Mesothelial cell of epicardium (in vitro differentiated cells): ENCODE data around the gene ADCYAP1R1. TPM values are rescaled to one million over a fixed set of nuclear protein-coding genes. Genes with fewer than 3 reads are reported as not detected.

Experiments
- DNase-seq, 2 experiments: peaks; one replicate each; pipeline ENCODE4 v3.0.0; 2021; ENCODE audit warnings: low spot score in 2 of 2; ENCODE audit not compliant: unreplicated experiment in 2 of 2
- H3K27ac Mint-ChIP-seq: 2 replicates; pipeline ENCODE4 v1.8.0; 2021; ENCODE audit warnings: mixed read lengths
- H3K27me3 Mint-ChIP-seq: 2 replicates; pipeline ENCODE4 v1.8.0; 2021; ENCODE audit warnings: low read depth, mixed read lengths
- H3K36me3 Mint-ChIP-seq: 2 replicates; pipeline ENCODE4 v1.8.0; 2021; ENCODE audit warnings: mixed read lengths
- H3K4me1 Mint-ChIP-seq: 2 replicates; pipeline ENCODE4 v1.8.0; 2021; ENCODE audit warnings: mixed read lengths
- H3K4me3 Mint-ChIP-seq: 2 replicates; pipeline ENCODE4 v1.8.0; 2021; ENCODE audit warnings: mild to moderate bottlenecking, moderate library complexity, mixed read lengths
- H3K9me3 Mint-ChIP-seq: 2 replicates; pipeline ENCODE4 v1.8.0; 2021; ENCODE audit warnings: mixed read lengths
- total RNA-seq: library from RNA; stranded (reverse); gene quantifications from 3 replicates; pipeline ENCODE4 v1.2.1, GENCODE V29; 2021
- TF ChIP-seq, protein P1 (sequence below): fragments of 200-600 bp; sonication (generic); IDR thresholded peaks from one replicate; pipeline ENCODE4 v1.5.0; 2021; ENCODE audit warnings: antibody characterized with exemption; ENCODE audit not compliant: unreplicated experiment

Gene ADCYAP1R1
- total RNA-seq, 1 donor from 2014 or later: 0.36 TPM

DNA sequence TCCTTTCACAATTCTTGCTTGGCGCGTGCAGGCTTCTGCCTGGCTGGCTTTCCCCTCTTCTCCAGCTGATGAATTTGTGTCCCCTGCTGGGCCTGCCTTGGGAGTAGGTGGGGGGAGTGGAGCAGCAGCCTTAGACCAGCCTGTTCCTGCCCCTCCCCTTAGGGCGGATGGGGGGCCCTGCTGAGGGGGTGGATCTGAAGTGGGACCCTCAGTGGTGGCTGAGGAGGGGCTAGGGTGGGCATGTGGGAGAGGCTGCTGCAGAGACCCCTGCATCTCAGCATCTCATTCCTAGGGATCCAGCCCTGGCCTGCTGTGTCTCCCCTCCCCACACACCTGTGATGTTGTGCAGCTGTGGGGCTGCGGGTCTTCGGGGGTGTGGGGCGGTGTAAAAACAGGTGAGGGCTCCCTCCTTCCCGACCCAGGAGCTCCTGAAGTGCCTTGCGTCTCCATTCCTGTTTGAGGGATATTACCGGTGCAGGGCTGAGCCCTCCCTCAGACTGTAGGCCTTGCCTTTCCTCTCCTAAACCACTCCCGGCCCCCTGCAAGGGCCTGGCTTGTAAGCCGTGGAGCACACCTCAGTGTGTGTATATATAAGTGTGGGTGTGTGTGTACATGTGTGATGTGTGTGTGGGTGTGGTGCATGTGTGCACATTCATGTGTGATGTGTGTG, 24.7 kb downstream of the ADCYAP1R1 start:
- H3K27ac Mint-ChIP-seq: no peak overlapping the region
- H3K36me3 Mint-ChIP-seq: no peaks in the 10 kb centered on the region
- no peak overlapping the region for H3K4me3 Mint-ChIP-seq
- H3K9me3 Mint-ChIP-seq: no peaks in the 10 kb centered on the region
- DNase-seq: no peak
- peaks cover 61% of the 10 kb centered on the region for H3K27me3 Mint-ChIP-seq
- TF ChIP-seq, protein P1, sequence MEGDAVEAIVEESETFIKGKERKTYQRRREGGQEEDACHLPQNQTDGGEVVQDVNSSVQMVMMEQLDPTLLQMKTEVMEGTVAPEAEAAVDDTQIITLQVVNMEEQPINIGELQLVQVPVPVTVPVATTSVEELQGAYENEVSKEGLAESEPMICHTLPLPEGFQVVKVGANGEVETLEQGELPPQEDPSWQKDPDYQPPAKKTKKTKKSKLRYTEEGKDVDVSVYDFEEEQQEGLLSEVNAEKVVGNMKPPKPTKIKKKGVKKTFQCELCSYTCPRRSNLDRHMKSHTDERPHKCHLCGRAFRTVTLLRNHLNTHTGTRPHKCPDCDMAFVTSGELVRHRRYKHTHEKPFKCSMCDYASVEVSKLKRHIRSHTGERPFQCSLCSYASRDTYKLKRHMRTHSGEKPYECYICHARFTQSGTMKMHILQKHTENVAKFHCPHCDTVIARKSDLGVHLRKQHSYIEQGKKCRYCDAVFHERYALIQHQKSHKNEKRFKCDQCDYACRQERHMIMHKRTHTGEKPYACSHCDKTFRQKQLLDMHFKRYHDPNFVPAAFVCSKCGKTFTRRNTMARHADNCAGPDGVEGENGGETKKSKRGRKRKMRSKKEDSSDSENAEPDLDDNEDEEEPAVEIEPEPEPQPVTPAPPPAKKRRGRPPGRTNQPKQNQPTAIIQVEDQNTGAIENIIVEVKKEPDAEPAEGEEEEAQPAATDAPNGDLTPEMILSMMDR: no peak
- no peaks in the 10 kb centered on the region for H3K4me1 Mint-ChIP-seq

DNA sequence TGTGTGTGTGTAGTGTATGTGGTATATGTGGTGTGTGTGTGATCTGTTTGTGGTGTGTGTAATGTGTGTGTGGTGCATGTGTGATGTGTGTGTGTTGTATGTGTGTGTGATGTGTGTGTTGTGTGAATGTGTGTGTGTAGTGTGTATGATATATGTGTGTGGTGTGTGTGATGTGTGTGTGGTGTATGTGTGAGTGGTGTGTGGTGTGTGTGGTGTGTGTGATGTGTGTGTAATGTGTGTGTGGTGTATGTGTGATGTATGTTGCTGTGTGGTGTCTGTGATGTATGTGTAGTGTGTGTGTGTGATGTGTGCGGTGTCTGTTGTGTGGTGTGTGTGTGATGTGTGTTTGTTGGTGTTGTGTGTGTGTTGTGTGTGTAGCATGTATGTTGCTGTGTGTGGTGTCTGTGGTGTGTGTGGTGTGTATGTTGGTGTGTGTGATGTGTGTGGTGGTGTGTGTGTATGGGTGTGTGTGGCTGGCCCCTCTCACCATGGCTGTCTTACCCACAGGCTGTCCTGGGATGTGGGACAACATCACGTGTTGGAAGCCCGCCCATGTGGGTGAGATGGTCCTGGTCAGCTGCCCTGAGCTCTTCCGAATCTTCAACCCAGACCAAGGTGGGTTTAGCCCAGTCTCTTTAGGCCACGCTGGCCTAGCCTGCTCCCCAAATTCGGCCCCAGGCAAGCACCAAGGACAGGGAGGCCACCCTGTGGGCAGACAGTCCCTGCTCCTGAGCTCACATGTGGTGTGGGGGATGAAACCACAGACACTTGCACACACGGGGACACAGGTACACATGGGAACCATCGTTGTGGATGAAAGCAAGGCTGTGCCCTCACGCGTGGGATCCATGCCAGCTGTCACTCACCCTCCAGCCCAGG, 25.6 kb downstream of the ADCYAP1R1 start:
- H3K4me1 Mint-ChIP-seq: peaks cover 2% of the 10 kb centered on the region
- no peak overlapping the region for H3K27ac Mint-ChIP-seq
- no peaks in the 10 kb centered on the region for H3K9me3 Mint-ChIP-seq
- DNase-seq: no peak
- TF ChIP-seq, protein P1: no peak
- H3K36me3 Mint-ChIP-seq: no peaks in the 10 kb centered on the region
- H3K4me3 Mint-ChIP-seq: no peak overlapping the region
- peaks cover 66% of the 10 kb centered on the region for H3K27me3 Mint-ChIP-seq

DNA sequence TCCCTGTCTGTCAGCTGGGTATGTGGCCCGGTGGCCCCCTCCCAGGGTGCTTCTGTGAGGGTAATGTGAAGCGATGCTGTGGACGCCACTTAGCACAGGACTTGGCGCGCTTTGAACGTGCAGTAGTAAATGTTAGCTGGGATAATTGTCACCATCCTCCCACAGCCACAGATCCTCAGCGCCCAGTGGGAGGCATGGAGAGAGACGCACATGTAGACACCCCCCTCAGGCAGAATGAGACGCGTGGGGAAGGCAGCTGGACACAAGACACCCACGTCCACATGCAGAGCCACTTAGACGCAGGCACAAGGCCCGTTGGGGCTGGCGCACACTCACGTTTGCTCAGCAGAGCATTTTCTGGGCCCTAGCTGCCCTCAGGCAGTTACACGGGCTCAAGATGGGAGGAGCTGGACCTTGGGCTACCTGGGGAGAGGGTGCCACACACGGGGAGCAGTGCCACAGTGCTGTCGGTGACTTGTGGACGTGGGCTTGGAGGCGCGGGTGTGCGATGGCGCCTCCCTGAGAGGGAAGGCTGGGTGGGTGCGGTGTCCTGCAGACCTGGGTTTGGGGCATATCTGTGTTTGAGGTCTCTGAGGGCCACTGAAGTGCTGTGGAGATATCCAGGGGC, 26.4 kb downstream of the ADCYAP1R1 start:
- no peak for DNase-seq
- no peaks in the 10 kb centered on the region for H3K9me3 Mint-ChIP-seq
- peaks cover 66% of the 10 kb centered on the region for H3K27me3 Mint-ChIP-seq
- TF ChIP-seq, protein P1: no peak
- peaks cover 2% of the 10 kb centered on the region for H3K4me1 Mint-ChIP-seq
- no peak overlapping the region for H3K4me3 Mint-ChIP-seq
- H3K36me3 Mint-ChIP-seq: no peaks in the 10 kb centered on the region
- H3K27ac Mint-ChIP-seq: no peak overlapping the region

DNA sequence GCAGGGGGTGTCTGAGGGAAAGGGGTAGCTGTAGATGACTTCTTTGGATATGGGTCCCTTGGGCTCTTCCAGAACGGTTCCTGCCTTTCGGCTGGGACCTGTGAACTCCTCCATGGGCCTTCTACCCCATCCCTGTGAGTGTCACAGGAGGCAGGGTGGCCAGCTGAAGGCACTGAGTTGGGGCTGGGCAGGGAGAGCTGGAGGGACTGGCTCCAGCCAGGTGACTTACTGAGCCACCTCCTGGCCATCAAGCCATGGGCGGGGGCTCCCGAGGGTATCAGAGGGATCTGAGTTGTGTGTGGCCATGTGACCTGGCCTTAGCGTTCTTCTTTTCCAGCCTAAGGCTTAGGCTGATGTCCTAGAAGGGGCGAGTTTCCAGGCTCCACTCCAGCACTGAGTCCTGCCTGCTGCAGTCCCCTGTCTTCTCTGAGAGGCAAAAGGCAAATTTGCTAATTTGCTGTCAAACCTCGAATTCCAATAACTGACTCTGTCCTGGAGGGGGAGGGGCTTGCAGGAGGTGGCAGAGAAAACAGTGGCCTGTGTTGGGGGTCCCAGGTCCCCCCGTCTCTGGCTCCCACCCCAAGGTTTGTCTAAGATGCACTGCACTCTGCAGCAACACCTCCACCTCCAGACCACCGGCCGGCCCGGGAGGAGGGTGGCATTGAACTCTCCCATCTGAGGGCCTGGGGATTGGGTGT, 27.2 kb downstream of the ADCYAP1R1 start:
- Mint-ChIP-seq H3K27me3 (peaks cover 65% of the 10 kb centered on the region), H3K4me1 (peaks cover 2% of the 10 kb centered on the region), H3K27ac (no peak overlapping the region), H3K36me3 (no peaks in the 10 kb centered on the region), H3K9me3 (no peaks in the 10 kb centered on the region), H3K4me3 (no peak overlapping the region)
- DNase-seq: no peak
- TF ChIP-seq, protein P1: no peak

DNA sequence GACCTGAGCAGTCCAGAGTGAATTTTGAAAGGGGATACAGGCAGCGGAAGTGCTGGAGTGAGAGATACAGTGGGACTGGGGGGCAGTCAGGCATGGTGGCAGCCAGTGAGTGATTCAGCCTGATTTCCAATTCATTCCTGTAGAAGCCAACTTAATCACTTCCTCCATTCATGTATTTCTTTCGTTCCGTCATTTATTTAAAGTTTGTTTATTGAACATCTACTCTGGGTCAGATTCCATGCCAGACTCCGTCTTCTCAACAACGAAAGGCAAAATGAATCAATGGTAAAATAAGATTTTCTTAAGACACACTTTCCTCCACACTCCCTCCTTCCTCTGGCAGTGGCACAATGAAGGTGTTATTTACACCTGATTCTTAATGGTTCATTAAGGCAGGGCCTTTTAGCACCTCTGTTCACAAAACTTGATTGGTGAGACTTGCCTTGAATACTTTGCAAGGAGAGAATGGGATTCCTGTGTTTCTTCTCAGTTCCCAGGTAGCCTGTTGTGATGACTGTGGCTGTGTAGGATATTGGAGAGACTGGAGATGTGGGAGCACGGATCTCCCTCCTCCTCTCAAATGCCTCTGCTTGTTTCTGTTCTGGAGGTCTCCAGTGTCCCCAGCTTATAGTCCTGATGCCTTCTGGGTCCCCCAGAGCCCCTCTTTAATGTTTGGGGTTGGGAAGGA, 27.9 kb downstream of the ADCYAP1R1 start:
- Mint-ChIP-seq H3K36me3 (no peaks in the 10 kb centered on the region), H3K9me3 (no peaks in the 10 kb centered on the region), H3K27me3 (peaks cover 66% of the 10 kb centered on the region), H3K27ac (no peak overlapping the region), H3K4me3 (no peak overlapping the region), H3K4me1 (peaks cover 2% of the 10 kb centered on the region)
- TF ChIP-seq, protein P1: no peak
- DNase-seq: no peak
